Smooth muscle cell (in vitro differentiated cells): Measurements from ENCODE around the gene APCDD1L. TPM values are rescaled to one million over a fixed set of nuclear protein-coding genes. Genes with fewer than 3 reads are reported as not detected.

Experiments used
- DNase-seq: peaks from one replicate; lab custom pipeline; 2025; ENCODE audit not compliant: unreplicated experiment; lab: John Stamatoyannopoulos, UW
- H2AFZ ChIP-seq: fragments of 200-600 bp; sonication (generic); 2 replicates; pipeline ENCODE4 v1.6.0; 2016; ENCODE audit warnings: antibody characterized with exemption, low read depth, mild to moderate bottlenecking
- H3F3A ChIP-seq: fragments of 200-600 bp; sonication (generic); 2 replicates; pipeline ENCODE4 v1.6.0; 2017; ENCODE audit warnings: antibody characterized with exemption, low read depth
- H3K27ac ChIP-seq: fragments of 200-600 bp; sonication (generic); 2 replicates; pipeline ENCODE4 v1.5.1; 2016; ENCODE audit warnings: low read depth, mild to moderate bottlenecking
- H3K27me3 ChIP-seq: fragments of 200-600 bp; sonication (generic); 2 replicates; pipeline ENCODE4 v1.6.1; 2016; ENCODE audit warnings: low read depth, mild to moderate bottlenecking
- H3K36me3 ChIP-seq: fragments of 200-600 bp; sonication (generic); 2 replicates; pipeline ENCODE4 v1.5.1; 2016; ENCODE audit warnings: low read depth
- H3K4me1 ChIP-seq: fragments of 200-600 bp; sonication (generic); 2 replicates; pipeline ENCODE4 v1.5.1; 2016; ENCODE audit warnings: low read depth
- H3K4me2 ChIP-seq: fragments of 200-600 bp; sonication (generic); 2 replicates; pipeline ENCODE4 v1.6.0; 2016; ENCODE audit warnings: mild to moderate bottlenecking
- H3K4me3 ChIP-seq: fragments of 200-600 bp; sonication (generic); 2 replicates; pipeline ENCODE4 v1.5.1; 2016; ENCODE audit warnings: mild to moderate bottlenecking
- H3K79me2 ChIP-seq: fragments of 200-600 bp; sonication (generic); 2 replicates; pipeline ENCODE4 v1.6.0; 2016; ENCODE audit warnings: low read depth, mild to moderate bottlenecking
- H3K9ac ChIP-seq: fragments of 200-600 bp; sonication (generic); 2 replicates; pipeline ENCODE4 v1.6.0; 2016; ENCODE audit warnings: low read depth
- H3K9me3 ChIP-seq: fragments of 200-600 bp; sonication (generic); replicated peaks from 2 replicates; pipeline ENCODE4 v1.5.1; 2016; ENCODE audit warnings: low read depth
- H4K20me1 ChIP-seq: fragments of 200-600 bp; sonication (generic); 2 replicates; pipeline ENCODE4 v1.6.0; 2016; ENCODE audit warnings: low read depth
- CTCF ChIP-seq: fragments of 200-600 bp; sonication (generic); IDR thresholded peaks from 2 replicates; pipeline ENCODE4 v1.5.1; 2017; ENCODE audit warnings: borderline replicate concordance, mild to moderate bottlenecking, antibody characterized with exemption; ENCODE audit not compliant: insufficient read depth, poor library complexity, severe bottlenecking
- WGBS: methylation state at CpG from one replicate; pipeline ENCODE4 v1.1.7; 2016; ENCODE audit warnings: low lambda C conversion rate; 5-methylcytosine and 5-hydroxymethylcytosine counted together
- polyA plus RNA-seq: library from polyadenylated mRNA; unstranded; fragments of >200 nt; fragmentation: Nextera tagmentation; extraction: Ambion mirVana; gene quantifications from 2 replicates; pipeline ENCODE4 v1.2.1, GENCODE V29; 2016
- total RNA-seq: library from RNA; depleted of rRNA; stranded (reverse); fragments of >200 nt; gene quantifications from 2 replicates; pipeline ENCODE4 v1.2.3, GENCODE V29; 2014

Gene APCDD1L
- total and polyA plus RNA-seq, 2 experiments from 2014 or later, result 9.4 to 18.3 TPM

GRCh38 chr20:58454460-58454859, 60.7 kb downstream of the APCDD1L start:
- no peak for DNase-seq
- H3F3A ChIP-seq, result peaks cover 16% of the 10 kb centered on the region
- no peaks in the 10 kb centered on the region for H3K27me3 ChIP-seq
- no peaks in the 10 kb centered on the region for H3K9me3 ChIP-seq
- no peak overlapping the region for H3K9ac ChIP-seq
- peaks cover 11% of the 10 kb centered on the region for H4K20me1 ChIP-seq
- no peak overlapping the region for H3K4me3 ChIP-seq
- H3K4me2 ChIP-seq, result no peak overlapping the region
- H2AFZ ChIP-seq, result no peak overlapping the region
- H3K79me2 ChIP-seq, result no peaks in the 10 kb centered on the region
- H3K36me3 ChIP-seq, result no peaks in the 10 kb centered on the region
- no peak for TF ChIP-seq CTCF
- no peak overlapping the region for H3K27ac ChIP-seq
- H3K4me1 ChIP-seq, result peaks cover 4% of the 10 kb centered on the region

- DNase-seq, result no peak
- Histone ChIP-seq H3K36me3 (no peaks in the 10 kb centered on the region), H3K4me2 (no peak overlapping the region), H3K4me3 (no peak overlapping the region), H3K9me3 (no peaks in the 10 kb centered on the region), H3K9ac (no peak overlapping the region), H3F3A (peaks cover 10% of the 10 kb centered on the region), H2AFZ (no peak overlapping the region), H3K4me1 (peaks cover 4% of the 10 kb centered on the region), H3K27ac (no peak overlapping the region), H3K79me2 (no peaks in the 10 kb centered on the region), H3K27me3 (no peaks in the 10 kb centered on the region), H4K20me1 (peaks cover 16% of the 10 kb centered on the region)
- no peak for TF ChIP-seq CTCF
- 93% methylated on average over 5 of the region's 5 CpGs for WGBS
Observed at GRCh38 chr20:58453391-58453790, 61.8 kb downstream of the APCDD1L start.

GRCh38 chr20:58452667-58453255, 62.4 kb downstream of the APCDD1L start:
- no peak overlapping the region for H3K9ac ChIP-seq
- no peak overlapping the region for H3K27ac ChIP-seq
- no peaks in the 10 kb centered on the region for H3K79me2 ChIP-seq
- no peak for TF ChIP-seq CTCF
- H3K36me3 ChIP-seq, result no peaks in the 10 kb centered on the region
- peaks cover 3% of the 10 kb centered on the region for H3F3A ChIP-seq
- H3K27me3 ChIP-seq, result no peaks in the 10 kb centered on the region
- H3K4me3 ChIP-seq, result no peak overlapping the region
- H2AFZ ChIP-seq, result no peak overlapping the region
- no peak for DNase-seq
- H4K20me1 ChIP-seq, result peaks cover 19% of the 10 kb centered on the region
- peaks cover 4% of the 10 kb centered on the region for H3K4me1 ChIP-seq
- 65% methylated on average over 4 of the region's 4 CpGs for WGBS
- no peak overlapping the region for H3K4me2 ChIP-seq
- no peaks in the 10 kb centered on the region for H3K9me3 ChIP-seq

- H3K27ac ChIP-seq, result no peak overlapping the region
- H3F3A ChIP-seq, result no peaks in the 10 kb centered on the region
- H3K4me2 ChIP-seq, result no peak overlapping the region
- no peak overlapping the region for H3K4me3 ChIP-seq
- TF ChIP-seq CTCF, result no peak
- no peak overlapping the region for H3K9ac ChIP-seq
- WGBS, result 92% methylated on average over 10 of the region's 10 CpGs
- H4K20me1 ChIP-seq, result peaks cover 21% of the 10 kb centered on the region
- no peak overlapping the region for H2AFZ ChIP-seq
- DNase-seq, result no peak
- H3K36me3 ChIP-seq, result no peaks in the 10 kb centered on the region
- peaks cover 4% of the 10 kb centered on the region for H3K4me1 ChIP-seq
- no peaks in the 10 kb centered on the region for H3K9me3 ChIP-seq
- no peaks in the 10 kb centered on the region for H3K27me3 ChIP-seq
- no peaks in the 10 kb centered on the region for H3K79me2 ChIP-seq
Observed at GRCh38 chr20:58450254-58450653, 64.9 kb downstream of the APCDD1L start.
